ENCODE results near the gene ARHGAP15. TPM values are rescaled to one million over a fixed set of nuclear protein-coding genes. Genes with fewer than 3 reads are reported as not detected.

The ARHGAP15 gene
- total RNA-seq, 2 experiments from 2014 or later, result 72.1 to 98.4 TPM

DNA sequence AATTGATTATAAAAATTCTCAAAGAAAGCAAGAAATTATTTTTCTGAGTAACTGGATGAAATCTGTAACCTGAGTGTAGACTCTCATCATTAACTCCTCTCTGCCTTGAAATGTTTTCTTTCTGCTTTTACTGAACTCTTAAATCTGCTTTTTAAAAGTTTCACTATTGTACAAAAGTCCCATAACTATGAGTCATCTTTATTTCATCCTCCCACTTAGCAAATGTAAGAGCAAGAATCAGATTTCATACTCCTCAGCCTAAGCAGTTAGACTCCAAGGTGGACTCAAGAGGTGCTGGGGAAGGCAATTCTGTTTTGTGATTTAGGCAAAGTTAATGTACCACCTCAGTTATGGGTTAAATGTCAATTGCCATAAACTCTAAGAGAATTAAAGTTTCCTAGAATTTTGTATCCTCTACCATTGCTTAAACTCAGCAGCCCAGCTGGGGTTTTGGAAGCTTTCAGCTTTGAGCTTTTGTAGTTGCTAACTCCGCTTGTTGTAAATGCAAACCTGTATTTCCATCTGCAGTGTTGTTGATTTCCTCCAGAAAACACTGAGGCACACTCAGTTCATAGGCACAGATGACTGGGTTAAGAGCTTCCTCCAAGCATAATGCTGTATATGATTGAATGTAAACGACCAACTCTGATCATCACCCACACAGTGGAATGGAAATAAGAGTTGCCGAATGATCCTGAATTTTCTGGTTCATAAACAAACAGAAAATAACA, 268.8 kb downstream of the ARHGAP15 start:
- ChIA-PET POLR2A (interaction anchor here (0.5 to 0.8 kb wide), 3 partner anchors 41 to 655 kb away, joined by 3 to 5 read pairs (median 3); no protein-coding TSS in a partner anchor), CTCF (ENCODE audit: unreplicated experiment) (no interaction called here)
- no peaks in the 10 kb centered on the region for H3K4me1 ChIP-seq (ENCODE audit: insufficient read depth, low read length, poor library complexity, severe bottlenecking)
- H3K9me3 ChIP-seq (ENCODE audit: low read length), result no peaks in the 10 kb centered on the region
- H3K27ac ChIP-seq (ENCODE audit: low read depth, low read length, poor library complexity, severe bottlenecking), result no peak overlapping the region
- BruUV-seq (replicated peaks), result no TSS peak
- no peaks in the 10 kb centered on the region for H3K79me2 ChIP-seq (ENCODE audit: insufficient read depth, low read depth, low read length)
- DNase-seq (ENCODE audit: low spot score), result no peak
- H3K36me3 ChIP-seq (ENCODE audit: insufficient read depth, low read length), result no peaks in the 10 kb centered on the region
- H3K4me2 ChIP-seq (ENCODE audit: low read length), result no peak overlapping the region
- TF ChIP-seq, protein P1, sequence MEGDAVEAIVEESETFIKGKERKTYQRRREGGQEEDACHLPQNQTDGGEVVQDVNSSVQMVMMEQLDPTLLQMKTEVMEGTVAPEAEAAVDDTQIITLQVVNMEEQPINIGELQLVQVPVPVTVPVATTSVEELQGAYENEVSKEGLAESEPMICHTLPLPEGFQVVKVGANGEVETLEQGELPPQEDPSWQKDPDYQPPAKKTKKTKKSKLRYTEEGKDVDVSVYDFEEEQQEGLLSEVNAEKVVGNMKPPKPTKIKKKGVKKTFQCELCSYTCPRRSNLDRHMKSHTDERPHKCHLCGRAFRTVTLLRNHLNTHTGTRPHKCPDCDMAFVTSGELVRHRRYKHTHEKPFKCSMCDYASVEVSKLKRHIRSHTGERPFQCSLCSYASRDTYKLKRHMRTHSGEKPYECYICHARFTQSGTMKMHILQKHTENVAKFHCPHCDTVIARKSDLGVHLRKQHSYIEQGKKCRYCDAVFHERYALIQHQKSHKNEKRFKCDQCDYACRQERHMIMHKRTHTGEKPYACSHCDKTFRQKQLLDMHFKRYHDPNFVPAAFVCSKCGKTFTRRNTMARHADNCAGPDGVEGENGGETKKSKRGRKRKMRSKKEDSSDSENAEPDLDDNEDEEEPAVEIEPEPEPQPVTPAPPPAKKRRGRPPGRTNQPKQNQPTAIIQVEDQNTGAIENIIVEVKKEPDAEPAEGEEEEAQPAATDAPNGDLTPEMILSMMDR (conservative IDR thresholded peaks at IDR 0.05; ENCODE audit: low read length), result no peak
- no peak for TF ChIP-seq EZH2phosphoT487 (IDR thresholded peaks at IDR 0.05; ENCODE audit: borderline replicate concordance, low read depth, low read length)
- intact Hi-C loops (cut with micrococcal nuclease; ENCODE audit: unreplicated experiment), result no loop called here
- H3K9me2 ChIP-seq (ENCODE audit: insufficient read depth, low read length), result no peaks in the 10 kb centered on the region
- H2AFZ ChIP-seq (ENCODE audit: low read length), result no peak overlapping the region
- no peaks in the 10 kb centered on the region for H4K20me1 ChIP-seq (ENCODE audit: insufficient read depth, low read length)
- no peak overlapping the region for H3K4me3 ChIP-seq (ENCODE audit: low read depth, low read length, poor library complexity, severe bottlenecking)

DNA sequence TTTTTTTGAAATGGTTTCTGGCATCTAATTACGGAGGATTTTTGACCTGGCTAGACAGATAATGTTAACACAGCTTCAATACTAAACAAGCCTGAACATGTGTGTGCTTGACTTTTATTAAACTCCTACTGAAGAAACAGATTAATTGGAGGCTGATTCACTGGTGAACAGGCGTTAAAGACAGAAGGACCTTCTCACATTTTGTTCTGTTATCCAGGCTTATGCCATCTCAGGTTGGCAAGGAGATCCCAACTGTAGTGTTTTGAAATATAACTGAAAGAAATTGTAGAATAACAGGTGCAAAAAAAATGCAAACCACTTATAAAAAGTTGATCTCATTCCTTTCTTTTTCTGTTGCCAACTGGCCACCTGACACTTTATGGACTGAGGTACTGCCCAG, 269.6 kb downstream of the ARHGAP15 start:
- no peak overlapping the region for H2AFZ ChIP-seq (ENCODE audit: low read length)
- POLR2A ChIA-PET, result no interaction called here
- no peak for TF ChIP-seq EZH2phosphoT487 (IDR thresholded peaks at IDR 0.05; ENCODE audit: borderline replicate concordance, low read depth, low read length)
- TF ChIP-seq, protein P1 (conservative IDR thresholded peaks at IDR 0.05; ENCODE audit: low read length), result no peak
- DNase-seq (ENCODE audit: low spot score), result no peak
- no peak overlapping the region for H3K27ac ChIP-seq (ENCODE audit: low read depth, low read length, poor library complexity, severe bottlenecking)
- no TSS peak for BruUV-seq (replicated peaks)
- no peaks in the 10 kb centered on the region for H3K9me3 ChIP-seq (ENCODE audit: low read length)
- H3K4me3 ChIP-seq (ENCODE audit: low read depth, low read length, poor library complexity, severe bottlenecking), result no peak overlapping the region
- intact Hi-C loops (cut with micrococcal nuclease; ENCODE audit: unreplicated experiment), result no loop called here
- H3K4me2 ChIP-seq (ENCODE audit: low read length), result no peak overlapping the region
- no peaks in the 10 kb centered on the region for H3K36me3 ChIP-seq (ENCODE audit: insufficient read depth, low read length)
- no peaks in the 10 kb centered on the region for H3K4me1 ChIP-seq (ENCODE audit: insufficient read depth, low read length, poor library complexity, severe bottlenecking)
- no peaks in the 10 kb centered on the region for H4K20me1 ChIP-seq (ENCODE audit: insufficient read depth, low read length)
- CTCF ChIA-PET (ENCODE audit: unreplicated experiment), result no interaction called here
- H3K79me2 ChIP-seq (ENCODE audit: insufficient read depth, low read depth, low read length), result no peaks in the 10 kb centered on the region
- no peaks in the 10 kb centered on the region for H3K9me2 ChIP-seq (ENCODE audit: insufficient read depth, low read length)

DNA sequence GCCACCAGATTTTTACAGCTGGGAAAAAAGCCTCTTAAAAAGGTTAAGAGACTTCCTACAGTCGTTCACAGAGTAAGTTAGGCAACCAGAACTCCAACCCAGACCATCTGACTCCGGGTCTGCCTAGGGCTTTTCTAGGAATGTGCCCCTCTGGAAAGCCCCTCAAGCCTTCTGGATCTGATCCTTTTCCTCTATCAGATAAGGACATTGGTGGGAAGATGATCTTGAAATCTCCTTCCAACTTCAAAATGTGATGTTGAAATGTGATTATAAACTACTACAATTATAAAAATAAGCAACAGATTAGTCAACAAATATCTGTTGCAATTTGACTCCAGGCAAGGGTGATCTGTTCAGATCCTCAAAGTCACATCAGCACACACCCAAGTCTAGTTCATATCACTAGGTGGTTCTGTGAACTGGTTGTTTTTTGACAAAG, 270.4 kb downstream of the ARHGAP15 start:
- Histone ChIP-seq H3K9me3 (ENCODE audit: low read length) (no peaks in the 10 kb centered on the region), H3K4me2 (ENCODE audit: low read length) (no peak overlapping the region), H3K4me3 (ENCODE audit: low read depth, low read length, poor library complexity, severe bottlenecking) (no peak overlapping the region), H3K79me2 (ENCODE audit: insufficient read depth, low read depth, low read length) (no peaks in the 10 kb centered on the region), H2AFZ (ENCODE audit: low read length) (no peak overlapping the region), H3K36me3 (ENCODE audit: insufficient read depth, low read length) (no peaks in the 10 kb centered on the region), H3K4me1 (ENCODE audit: insufficient read depth, low read length, poor library complexity, severe bottlenecking) (no peaks in the 10 kb centered on the region), H4K20me1 (ENCODE audit: insufficient read depth, low read length) (no peaks in the 10 kb centered on the region), H3K27ac (ENCODE audit: low read depth, low read length, poor library complexity, severe bottlenecking) (no peak overlapping the region), H3K9me2 (ENCODE audit: insufficient read depth, low read length) (no peaks in the 10 kb centered on the region)
- intact Hi-C loops (cut with micrococcal nuclease; ENCODE audit: unreplicated experiment), result no loop called here
- DNase-seq (ENCODE audit: low spot score), result no peak
- no peak for TF ChIP-seq EZH2phosphoT487 (IDR thresholded peaks at IDR 0.05; ENCODE audit: borderline replicate concordance, low read depth, low read length)
- TF ChIP-seq, protein P1 (conservative IDR thresholded peaks at IDR 0.05; ENCODE audit: low read length), result no peak
- POLR2A ChIA-PET, result no interaction called here
- no TSS peak for BruUV-seq (replicated peaks)
- CTCF ChIA-PET (ENCODE audit: unreplicated experiment), result no interaction called here

Measured in OCI-LY7 (cell line).